ENCODE results near the gene SRGAP1. TPM values are rescaled to one million over a fixed set of nuclear protein-coding genes. Genes with fewer than 3 reads are reported as not detected.

Gene SRGAP1
- total and polyA plus RNA-seq, 9 of the 15 experiments (the other 6 are each of a cell fraction or from before 2014, with no cell fraction given), result 0.01 to 0.13 (median 0.04) TPM; not detected in 3

GRCh38 chr12:63836936-63837335 is 7.6 kb upstream of the SRGAP1 start (continued):
- TF ChIP-seq, protein P1, sequence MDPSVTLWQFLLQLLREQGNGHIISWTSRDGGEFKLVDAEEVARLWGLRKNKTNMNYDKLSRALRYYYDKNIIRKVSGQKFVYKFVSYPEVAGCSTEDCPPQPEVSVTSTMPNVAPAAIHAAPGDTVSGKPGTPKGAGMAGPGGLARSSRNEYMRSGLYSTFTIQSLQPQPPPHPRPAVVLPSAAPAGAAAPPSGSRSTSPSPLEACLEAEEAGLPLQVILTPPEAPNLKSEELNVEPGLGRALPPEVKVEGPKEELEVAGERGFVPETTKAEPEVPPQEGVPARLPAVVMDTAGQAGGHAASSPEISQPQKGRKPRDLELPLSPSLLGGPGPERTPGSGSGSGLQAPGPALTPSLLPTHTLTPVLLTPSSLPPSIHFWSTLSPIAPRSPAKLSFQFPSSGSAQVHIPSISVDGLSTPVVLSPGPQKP (CRISPR knock-in tag; IDR thresholded peaks at IDR 0.05), result no peak
- TF ChIP-seq MNT (conservative IDR thresholded peaks at IDR 0.05) (no peak), PHB2 (IDR thresholded peaks at IDR 0.05; ENCODE audit: low read depth) (no peak)

- in situ Hi-C loops (cut with MboI) (loop anchor here (5.0 to 25.0 kb wide), 2 partner anchors 414 to 549 kb away; partner anchors contain the start of gene C12orf56), intact Hi-C loops (cut with micrococcal nuclease) (no loop called here)
- no peak overlapping the region for H3K4me3 ChIP-seq
- TF ChIP-seq ZNF143 (CRISPR knock-in tag; IDR thresholded peaks at IDR 0.05), result no peak
- no peak for TF ChIP-seq ZNF280A (IDR thresholded peaks at IDR 0.05; ENCODE audit: low read depth, partially characterized antibody)
- no peak for TF ChIP-seq HMGN3 (IDR thresholded peaks at IDR 0.05; ENCODE audit: borderline replicate concordance, extremely low read depth, insufficient read length, low read depth, low read length)
- no peak for TF ChIP-seq ZFP1 (CRISPR knock-in tag; IDR thresholded peaks at IDR 0.05)
- TF ChIP-seq BRF1 (IDR thresholded peaks at IDR 0.05; ENCODE audit: borderline replicate concordance, extremely low read depth, insufficient read length), result no peak
- TF ChIP-seq CC2D1A (IDR thresholded peaks at IDR 0.05), result no peak
- TF ChIP-seq FOXK2 (conservative IDR thresholded peaks at IDR 0.05 in 1 of 2, IDR thresholded peaks at IDR 0.05 in 1 of 2; ENCODE audit: low read depth in 2 of 2), result no peak
- TF ChIP-seq, protein P2, sequence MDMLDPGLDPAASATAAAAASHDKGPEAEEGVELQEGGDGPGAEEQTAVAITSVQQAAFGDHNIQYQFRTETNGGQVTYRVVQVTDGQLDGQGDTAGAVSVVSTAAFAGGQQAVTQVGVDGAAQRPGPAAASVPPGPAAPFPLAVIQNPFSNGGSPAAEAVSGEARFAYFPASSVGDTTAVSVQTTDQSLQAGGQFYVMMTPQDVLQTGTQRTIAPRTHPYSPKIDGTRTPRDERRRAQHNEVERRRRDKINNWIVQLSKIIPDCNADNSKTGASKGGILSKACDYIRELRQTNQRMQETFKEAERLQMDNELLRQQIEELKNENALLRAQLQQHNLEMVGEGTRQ (CRISPR knock-in tag; IDR thresholded peaks at IDR 0.05), result no peak
- TF ChIP-seq ZNF311 (CRISPR knock-in tag; IDR thresholded peaks at IDR 0.05), result no peak
- no peak overlapping the region for H3K9ac ChIP-seq (ENCODE audit: insufficient read depth in 1 of 2, low read depth in 2 of 2, low read length in 2 of 2)
- CTCF ChIA-PET (ENCODE audit: low intra/inter-chr PET ratio), result interaction anchor here (0.6 to 3.2 kb wide), 2 partner anchors 9 to 418 kb away, joined by 3 to 16 read pairs; no protein-coding TSS in a partner anchor
- H3K9me3 ChIP-seq (replicated peaks; ENCODE audit: control insufficient read depth, insufficient read depth, low read depth, low read length), result no peaks in the 10 kb centered on the region
- no peaks in the 10 kb centered on the region for H3K9me1 ChIP-seq (ENCODE audit: control insufficient read depth, insufficient read depth, low read length)
- H2AFZ ChIP-seq (ENCODE audit: low read depth, low read length), result no peak overlapping the region
- no peaks in the 10 kb centered on the region for H3K79me2 ChIP-seq (ENCODE audit: control insufficient read depth, insufficient read depth, low read length)
- no peak for DNase-seq (ENCODE audit: extremely low read depth in 1 of 4, low spot score in 3 of 4)
- H3K27ac ChIP-seq (ENCODE audit: extremely low read depth, low read depth, low read length), result no peak overlapping the region
- H3K4me1 ChIP-seq (replicated peaks in 1 of 2; ENCODE audit: control insufficient read depth in 2 of 2, insufficient read depth in 2 of 2, low read length in 2 of 2), result peaks cover 0 to 2% of the 10 kb centered on the region in 2 experiments; a peak in 2 of 5 replicates
- no peaks in the 10 kb centered on the region for H3K36me3 ChIP-seq (ENCODE audit: control insufficient read depth, insufficient read depth, low read length)
- no peaks in the 10 kb centered on the region for H4K20me1 ChIP-seq (replicated peaks; ENCODE audit: control insufficient read depth, insufficient read depth, low read length)
- no peak for ATAC-seq
- H3K4me2 ChIP-seq (ENCODE audit: insufficient read depth, low read length), result no peak overlapping the region
- BruUV-seq (replicated peaks), result no TSS peak
- 0% methylated on average over 8 of the region's 9 CpGs for WGBS (ENCODE audit: insufficient coverage, low coverage, missing lambda C conversion rate)
- POLR2A ChIA-PET, result no interaction called here
- H3K27me3 ChIP-seq (ENCODE audit: control insufficient read depth in 2 of 2, insufficient read depth in 2 of 2, low read length in 2 of 2), result no peaks in the 10 kb centered on the region
- FAIRE-seq, result no peak
Measured at GRCh38 chr12:63838411-63838810, 6.1 kb upstream of the SRGAP1 start.

All from K562 (cell line).